ENCODE data around the gene TMCC3.
"Not testable (repeated sequence)": the region's sequence is repeated elsewhere in the genome, so short reads cannot be mapped to it uniquely, and the experiment has no call there.

Gene TMCC3

DNA sequence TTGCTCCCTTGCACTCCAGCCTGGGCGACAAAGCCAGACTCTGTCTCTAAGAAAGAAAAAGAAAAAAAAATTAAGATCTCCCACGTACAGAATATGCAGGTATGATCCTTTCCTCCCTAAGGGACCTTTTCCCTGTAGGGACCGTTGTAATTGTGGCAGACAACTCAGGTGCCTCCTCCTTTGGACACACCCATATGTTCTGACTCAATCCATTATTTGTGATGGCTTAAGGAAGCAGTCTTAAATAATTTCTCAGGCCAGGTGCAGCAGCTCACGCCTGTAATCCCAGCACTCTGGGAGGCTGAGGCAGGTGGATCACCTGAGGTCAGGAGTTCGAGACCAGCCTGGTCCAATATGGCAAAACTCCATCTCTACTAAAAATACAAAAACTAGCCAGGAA is 53.1 kb downstream of the TMCC3 start:
- DNase-seq: no peak

DNA sequence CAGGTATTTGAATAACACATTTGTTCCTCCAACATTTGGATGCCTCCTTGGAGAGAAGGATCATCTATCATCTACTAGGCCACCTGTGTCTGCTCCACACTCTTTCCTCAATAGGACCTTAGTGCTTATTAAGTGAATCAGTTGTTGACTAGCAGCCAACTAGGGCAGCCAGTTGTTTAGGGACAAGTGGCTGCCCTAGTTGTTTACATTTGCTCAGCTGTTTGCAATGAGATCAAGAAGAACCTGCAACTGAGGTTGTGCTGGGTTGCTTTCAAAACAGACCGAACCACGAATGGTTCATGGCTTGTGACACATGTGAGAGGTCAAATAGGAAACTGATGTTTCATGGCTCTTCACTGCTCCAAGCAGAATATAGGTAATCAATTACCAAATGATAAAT is 53.8 kb downstream of the TMCC3 start:
- DNase-seq: no peak

DNA sequence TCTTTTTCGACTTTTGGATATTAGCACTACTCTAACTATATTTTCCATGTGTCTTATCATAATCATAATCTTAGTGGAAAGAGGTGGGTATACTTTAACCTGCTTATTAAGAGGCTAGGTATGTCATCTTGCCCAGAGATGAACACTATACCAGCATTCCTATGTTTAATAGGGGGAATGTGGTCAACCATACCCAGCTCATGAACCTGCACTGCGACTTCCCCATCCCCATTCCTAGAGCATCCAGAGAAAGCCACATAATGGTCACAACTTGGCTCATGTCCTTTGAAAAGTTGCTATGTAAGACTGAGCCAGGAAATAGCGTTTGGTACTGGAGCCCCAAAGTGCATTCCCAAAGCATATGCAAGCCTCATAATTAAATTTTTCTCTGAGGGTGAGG is 55.2 kb downstream of the TMCC3 start:
- DNase-seq: no peak

DNA sequence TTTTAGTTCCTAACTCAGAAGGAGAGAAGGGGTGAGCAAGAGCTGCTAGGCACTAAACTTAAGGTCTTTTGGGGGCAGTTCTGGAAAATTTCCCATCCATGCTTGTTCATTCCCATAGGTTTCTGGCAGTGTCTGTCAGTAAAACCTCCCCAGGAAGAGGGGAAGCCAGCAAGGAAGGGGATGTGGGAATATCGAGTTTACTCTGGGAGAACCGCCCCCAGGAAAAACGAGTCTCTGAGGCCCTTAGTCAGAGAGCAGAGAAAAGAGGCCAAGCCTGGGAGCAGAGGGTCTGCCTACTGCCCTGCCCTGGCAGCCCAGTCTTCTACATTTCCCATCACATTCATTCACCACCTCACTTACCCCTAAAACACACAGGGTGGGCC is 55.9 kb downstream of the TMCC3 start:
- DNase-seq: no peak

DNA sequence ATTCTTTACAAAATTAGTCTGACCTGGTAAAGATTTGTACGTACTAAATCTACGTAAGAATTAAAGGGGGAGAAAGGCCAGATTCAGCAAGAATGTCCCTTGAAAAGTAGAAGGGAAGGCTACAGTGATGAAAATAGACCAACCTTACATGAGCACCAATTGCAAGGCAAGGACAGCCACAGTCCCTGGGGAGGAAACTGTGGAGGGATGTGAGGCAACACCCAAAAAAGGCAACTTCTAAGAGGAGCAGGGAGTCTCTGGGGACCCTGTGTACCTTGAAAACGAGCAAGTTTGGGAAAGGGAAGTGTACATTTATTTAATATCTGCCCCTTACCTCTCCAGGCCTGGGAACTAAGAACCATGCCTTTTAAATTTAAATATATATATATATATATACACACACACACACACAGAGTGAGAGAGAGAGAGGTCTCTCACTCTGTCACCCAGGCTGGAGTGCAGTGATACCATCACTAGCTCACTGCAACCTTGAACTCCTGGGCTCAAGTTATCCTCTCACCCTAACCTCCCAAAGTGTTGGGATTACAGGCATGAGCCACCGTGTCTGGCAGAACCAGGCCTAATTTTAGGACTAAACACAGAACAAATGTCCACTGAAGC is 56.4 kb downstream of the TMCC3 start:
- no peak for DNase-seq

DNA sequence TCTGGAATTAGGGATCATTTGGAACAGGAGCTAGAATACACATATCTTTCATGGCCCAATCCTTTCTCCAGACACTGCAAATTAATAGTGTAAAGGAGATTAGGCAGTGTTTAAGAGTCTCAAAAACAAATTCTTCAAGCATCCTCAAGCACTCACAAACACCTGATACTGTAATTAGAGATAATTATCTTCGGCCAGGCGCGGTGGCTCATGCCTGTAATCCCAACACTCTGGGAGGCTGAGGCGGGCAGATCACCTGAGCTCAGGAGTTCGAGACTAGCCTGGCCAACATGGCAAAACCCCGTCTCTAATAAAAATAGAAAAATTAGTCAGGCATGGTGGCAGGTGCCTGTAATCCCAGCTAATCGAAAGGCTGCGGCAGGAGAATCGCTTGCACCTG is 57.6 kb downstream of the TMCC3 start:
- DNase-seq: not testable (repeated sequence)

DNA sequence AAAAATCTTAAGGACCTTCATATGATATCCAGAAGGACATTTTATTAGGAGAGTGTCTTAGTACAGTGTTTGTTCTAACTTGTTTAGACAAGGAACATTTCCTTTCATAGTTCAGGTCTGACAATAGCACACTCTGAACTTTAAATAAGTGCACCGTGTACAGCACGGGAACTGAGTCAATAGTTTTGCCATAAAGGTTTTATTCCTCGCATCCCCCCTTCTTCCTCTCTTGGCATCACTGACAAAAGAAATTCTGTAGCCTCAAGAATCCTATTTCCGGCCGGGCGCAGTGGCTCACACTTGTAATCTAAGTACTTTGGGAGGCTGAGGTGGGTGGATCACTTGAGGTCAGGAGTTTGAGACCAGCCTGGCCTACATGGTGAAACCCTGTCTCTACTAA is 58.3 kb downstream of the TMCC3 start:
- no peak for DNase-seq

DNA sequence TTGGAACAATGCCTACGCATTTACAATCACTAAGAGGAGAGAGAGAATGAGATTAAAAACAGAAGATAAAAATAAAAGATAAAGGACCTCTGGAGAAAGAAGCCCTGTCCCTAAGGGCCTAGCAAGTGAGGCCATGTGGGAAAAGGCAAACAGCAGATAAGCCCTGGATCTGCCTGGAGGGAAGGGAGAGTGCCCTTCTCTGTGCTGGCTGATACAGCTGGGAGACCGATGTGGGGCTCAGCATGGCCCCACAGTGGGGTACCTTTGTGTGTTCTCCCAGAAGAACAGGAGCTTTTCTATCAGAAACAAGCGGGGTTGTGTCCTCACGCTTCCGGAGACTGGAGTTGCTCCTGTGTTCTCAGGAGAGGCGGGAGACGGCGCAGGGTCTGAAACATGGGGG is 59.9 kb downstream of the TMCC3 start:
- no peak for DNase-seq

DNA sequence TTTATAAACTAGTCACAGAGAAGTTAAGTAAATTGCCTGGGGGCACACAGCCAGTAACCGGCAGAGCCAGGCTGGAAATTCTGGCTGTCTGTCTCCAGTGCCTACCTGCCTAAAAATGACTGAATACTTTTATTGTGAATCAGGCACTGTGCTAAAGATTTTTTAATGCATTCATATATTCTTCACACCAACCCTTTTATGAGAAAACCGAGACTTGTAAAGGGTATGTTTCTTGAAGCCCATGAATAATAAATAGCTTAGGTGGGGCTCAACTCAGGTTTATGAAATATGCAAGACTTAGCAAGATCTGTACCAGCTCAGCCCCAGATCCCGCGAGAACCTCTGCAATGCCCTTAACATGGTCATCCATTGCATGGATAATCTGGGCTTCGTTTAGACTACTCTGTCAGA is 60.8 kb downstream of the TMCC3 start:
- no peak for DNase-seq

DNA sequence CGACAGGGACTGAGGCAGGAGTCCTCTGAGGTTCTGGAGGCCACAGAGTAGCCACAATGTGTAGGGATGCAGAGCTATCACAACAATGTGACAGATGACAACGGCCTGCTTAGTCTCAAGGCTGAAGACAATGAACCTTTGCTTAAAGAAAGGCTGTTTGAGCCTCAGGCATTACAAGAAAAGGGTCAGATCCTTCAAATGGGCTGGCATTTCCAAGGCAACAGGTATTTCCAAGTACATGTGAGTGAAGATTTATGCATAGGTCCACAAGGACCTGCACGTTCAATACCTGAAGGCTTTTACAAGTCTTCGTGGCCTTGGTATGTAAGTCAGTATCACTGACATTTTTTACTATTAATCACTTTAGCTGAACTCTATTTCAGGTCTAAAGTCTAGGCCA is 62.0 kb downstream of the TMCC3 start:
- DNase-seq: no peak

DNA sequence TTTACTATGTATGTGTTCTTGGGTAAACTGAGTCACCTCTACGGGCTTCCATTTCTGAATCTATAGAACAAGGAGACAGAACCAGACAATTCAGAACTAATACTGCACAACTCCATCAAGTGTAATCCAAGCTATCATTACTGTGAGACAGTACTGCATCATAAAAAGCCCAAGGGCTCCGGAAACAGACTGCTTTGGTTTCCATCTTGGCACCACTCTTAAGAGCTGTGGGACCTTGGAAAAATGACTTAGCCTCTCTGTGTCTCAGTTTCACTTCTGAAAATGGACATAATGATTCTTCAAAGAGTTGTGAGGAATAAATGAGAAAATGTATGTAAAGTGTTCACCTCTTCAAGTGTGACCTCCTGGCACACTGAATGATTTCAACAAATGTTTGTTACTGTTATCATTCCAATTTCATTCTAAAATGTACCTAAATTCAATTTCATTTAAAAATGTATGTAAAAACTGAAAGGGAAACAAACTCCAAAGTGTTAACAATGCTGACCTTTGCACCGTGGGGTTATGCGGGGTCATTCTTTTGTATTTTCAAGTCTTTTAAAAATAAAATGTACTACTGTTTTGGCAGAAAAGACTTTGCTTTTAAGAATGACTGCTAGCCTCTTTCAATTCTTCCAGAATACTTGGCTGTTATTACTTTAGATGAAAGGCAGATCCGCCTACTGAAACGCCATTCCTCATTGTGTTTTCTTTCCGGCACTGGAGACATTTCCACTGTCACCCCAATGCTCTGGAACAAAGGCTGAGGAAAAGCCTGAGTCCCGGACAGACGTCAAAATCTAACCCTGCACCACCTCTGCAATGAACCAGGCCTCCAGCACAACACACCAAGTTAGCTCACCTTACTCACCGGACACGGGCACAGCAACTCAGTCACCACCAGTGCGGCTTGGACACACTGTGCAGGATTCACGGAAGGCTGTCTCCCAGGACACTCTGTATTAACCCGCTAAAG is 62.8 kb downstream of the TMCC3 start:
- no peak for DNase-seq

DNA sequence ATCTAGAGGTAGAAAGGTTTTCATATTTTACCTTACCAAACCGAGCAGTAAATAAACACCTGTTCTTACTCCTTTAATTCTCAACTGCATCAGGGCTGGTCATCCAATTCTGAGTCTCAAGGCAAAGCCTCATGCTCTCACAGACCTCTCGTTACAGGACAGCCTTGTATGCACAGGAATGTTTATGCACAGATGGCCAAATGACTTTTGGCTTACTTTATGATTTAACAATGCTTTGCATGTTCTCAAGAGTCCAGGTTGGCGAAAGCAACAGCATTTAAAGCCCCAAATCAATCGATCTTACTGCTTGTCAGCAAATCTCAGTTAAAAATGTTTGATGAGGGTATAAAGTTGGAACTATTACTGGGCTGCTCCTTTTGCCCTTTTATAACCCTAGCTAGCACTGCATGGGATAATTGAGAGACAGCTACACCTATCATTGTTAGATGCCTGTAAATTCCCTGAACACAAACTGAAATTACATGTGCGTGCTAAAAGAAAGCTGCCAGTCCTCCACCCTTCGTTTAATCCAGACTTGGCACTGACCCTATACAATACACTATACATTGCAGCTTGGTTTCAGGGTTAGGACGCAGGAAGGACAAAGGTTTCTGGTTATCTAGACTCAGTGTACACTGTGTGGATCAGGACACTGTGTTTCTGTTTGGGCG is 63.6 kb downstream of the TMCC3 start:
- no peak for DNase-seq

DNA sequence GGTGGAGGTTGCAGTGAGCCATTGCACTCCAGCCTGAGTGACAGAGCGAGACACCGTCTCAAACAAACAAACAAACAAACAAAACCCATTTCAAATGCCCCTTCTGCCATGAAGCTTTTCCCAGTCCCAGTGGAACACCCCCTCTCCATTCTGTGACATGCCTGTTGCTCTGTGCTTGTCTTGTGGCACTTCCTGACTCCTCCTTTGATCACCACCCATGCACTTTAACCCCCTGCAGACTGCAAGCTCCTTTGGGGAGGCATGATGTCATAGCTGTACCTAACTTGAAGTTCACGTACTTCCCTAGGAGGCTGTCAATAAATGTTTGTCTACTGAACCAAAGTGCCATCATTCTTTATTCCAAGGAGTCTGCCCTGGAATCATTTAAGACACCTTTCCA is 64.7 kb downstream of the TMCC3 start:
- DNase-seq: no peak

DNA sequence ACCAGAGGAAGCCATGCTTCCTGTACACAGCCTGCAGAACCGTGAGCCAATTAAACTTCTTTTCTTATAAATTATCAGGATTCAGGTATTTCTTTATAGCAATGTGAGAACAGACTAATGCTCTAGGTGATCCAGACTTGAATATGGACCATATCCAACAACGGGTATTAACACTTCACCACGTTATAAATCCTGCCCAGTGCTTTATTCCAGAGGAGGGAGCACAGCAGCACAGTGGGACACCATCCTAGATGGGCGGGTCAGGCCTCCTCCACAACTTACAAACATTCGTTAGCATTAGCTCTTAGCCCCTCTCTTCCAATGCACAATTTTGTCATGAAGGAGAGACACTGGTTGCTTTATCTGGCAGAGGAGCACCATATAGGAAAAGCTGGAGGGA is 66.0 kb downstream of the TMCC3 start:
- no peak for DNase-seq

DNA sequence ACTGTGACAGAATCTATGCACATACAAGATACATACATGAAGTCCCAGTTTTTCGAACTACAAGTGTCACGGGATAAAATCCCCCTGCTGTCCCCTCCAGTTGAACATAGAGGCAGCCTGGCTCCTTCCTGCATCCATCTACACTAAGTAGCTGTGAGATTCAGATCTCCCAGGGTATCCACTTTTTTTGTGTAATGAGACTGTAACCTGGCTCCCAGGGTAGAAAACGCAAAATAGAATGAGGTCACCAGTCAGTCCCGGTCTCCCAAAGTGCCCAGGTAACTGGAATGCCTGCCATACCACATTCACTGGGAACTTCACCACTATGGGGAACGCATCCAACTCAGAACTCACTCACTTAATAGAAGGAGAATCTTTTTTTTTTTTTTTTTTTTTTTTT is 67.8 kb downstream of the TMCC3 start:
- no peak for DNase-seq

DNA sequence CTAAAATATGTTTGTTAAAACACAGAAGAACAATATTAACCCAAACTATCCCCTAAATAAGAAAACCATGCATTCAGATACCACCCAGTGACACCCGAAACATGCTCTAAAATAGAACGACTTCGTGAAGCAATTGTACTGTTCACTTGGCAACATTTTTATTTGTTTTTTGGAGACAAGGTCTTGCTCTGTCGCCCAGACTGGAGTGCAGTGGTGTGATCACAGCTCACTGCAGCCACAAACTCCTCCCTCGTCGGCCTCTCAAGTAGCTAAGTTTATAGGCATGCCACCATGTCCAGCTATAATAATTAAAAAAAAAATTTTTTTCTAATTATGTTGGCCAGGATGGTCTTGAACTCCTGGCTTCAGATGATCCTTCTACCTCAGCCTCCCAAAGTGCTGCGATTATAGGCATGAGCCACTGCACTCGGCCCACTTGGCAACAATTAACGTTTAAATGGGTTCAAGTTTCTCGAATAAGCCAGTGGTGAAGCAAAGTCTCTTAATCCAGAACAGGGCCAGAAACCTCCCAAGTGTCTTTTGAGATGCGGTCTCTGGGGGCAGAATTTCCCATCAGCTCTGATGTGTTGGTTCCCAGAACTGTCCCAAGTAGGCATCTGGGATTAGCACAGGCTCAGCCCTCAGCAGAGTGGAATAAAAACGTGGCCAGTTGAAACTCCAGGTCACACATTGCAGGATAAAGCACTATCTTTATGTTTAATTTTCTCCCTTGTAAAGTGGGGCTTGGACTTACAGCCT is 74.5 kb downstream of the TMCC3 start:
- no peak for DNase-seq

DNA sequence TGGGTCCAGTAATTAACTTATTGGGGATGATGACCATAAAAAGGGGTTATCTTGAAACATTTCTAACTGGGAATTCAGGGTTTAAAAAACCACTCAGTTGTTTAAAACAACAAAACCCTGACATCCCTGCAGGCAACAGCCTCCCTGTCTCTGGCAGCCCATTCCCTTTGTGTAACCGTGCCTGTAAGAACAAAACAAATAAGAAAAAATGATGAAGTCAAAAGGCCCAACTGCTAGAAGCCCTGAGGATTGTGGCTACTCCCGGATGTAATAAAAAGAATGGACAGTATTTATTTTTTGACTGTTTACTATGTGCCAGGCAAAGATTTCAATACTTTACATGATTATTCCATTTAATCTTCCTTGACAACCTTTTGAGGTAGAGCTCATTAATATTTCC is 75.3 kb downstream of the TMCC3 start:
- no peak for DNase-seq

DNA sequence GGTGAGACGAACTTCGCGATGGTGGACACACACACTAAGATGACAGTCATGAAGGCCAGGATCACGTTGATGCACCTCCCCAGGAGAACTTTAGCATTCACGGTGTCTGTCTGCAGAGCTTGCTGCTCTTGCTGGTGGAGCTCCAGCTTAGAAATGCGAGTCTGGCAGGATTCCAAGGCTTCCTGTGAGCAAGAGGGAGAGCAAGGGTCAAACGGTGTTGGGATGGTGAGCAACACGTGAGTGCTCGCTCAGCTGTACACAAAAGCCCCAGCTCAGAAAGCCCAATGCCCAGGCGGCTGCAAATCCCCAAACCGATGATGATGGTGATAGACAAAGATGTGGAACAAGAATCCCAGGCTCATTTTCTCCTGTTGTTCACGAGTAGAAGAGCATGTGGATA is 78.8 kb downstream of the TMCC3 start:
- DNase-seq: no peak

DNA sequence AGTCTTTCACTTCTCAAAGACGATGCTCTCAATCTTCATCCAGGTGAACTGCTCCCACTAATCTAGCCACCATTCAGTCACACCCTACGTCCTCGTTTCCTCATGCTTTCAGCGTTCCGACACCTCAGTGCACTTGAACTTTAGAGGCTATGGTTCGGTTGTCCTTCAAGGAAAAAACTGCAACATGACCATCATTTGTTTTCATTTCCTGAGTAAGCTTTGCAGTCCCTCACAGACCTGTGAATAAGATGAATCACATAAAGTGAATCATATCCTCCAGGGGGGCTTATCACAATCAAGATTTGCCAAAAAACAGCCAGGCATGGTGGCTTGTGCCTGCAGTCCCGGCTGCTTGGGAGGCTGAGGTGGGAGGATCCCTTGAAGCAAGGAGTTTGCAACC is 80.2 kb downstream of the TMCC3 start:
- DNase-seq: no peak

DNA sequence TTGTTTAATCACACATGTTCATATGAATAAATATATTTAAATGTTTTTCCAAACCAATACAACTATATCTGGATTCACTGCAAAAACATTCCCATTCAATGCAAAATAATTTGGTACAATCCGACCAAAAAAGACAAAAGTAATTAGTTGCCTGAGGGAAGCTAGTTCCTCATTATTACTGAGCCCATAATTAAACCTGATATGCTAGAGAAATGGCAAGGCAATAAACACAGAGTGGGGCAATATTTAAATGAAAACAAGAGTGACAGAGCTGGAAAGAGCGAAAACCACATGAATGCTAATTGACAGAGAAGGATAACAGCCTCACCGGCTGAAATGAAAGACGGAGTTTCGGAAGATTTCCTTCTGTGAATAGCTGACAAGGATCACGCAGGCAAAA is 82.6 kb downstream of the TMCC3 start:
- no peak for DNase-seq

DNA sequence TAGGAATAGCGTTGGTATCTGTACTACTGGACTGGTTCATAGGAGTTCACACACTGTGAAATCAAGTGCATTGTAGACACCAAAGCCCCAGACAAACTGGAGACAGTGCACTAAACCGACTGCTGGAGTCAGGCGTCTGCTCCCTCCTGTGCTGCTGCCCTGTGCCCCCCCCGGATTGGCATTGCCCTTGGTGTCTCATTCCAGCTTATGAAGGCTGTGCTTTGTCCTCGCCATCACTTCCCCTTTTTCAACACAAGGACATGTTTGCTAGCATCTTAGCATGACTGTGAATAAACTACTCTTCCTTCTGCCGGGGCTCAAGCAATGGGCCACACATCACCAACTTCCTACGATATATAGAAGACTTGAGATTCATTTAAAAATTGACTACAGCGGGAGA is 84.0 kb downstream of the TMCC3 start:
- no peak for DNase-seq

DNA sequence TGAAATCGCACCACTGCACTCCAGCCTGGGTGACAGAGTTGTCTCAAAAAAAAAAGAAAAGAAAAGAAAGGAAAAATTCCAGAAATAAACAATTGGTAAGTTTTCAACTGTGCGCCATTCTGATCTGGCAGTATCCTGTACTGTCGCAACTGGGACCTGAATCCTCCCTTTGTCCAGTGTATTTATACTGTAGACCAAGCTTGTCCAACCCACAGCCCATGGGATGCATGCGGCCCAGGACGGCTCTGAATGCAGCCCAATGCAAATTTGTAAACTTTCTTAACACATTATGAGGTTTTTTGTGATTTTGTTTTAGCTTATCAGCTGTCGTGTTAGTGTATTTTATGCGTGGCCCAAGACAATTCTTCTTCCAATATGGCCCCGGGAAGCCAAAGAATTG is 84.7 kb downstream of the TMCC3 start:
- no peak for DNase-seq

DNA sequence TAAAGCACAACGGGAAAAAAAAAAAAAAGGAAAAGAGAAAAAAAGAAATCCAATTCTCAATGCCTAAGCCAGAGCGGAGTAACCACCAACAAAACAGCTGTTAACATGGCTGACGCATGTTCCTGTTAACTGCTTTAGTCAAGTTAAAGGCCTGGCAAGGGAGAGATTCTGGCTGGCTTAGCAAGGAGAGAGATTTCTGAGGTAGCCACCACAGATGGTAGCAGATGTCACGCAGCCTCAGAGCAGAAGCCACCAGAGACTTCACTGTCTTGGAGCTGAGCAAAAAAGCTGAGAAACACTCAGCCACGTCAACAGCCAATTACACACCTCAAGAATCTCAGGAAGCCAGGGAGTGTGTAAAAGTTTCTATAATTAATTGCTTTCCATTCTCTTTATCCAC is 87.1 kb downstream of the TMCC3 start:
- no peak for DNase-seq

Measured in activated CD4-positive, CD25-positive, alpha-beta regulatory T cell treated with anti-CD3 and anti-CD28 coated beads, Interleukin-2, amount 50 U/mL, for 72 hours (primary cell).